SKM-1 (cell line): ENCODE results near the gene PRPH2.
A peak's percentile ranks its signal among the peaks of the same experiment; 100 is the strongest.
"Not testable (repeated sequence)": the region's sequence is repeated elsewhere in the genome, so short reads cannot be mapped to it uniquely, and the experiment has no call there.

ENCODE experiments used
- DNase-seq: peaks from one replicate; lab custom pipeline; 2025; ENCODE audit not compliant: unreplicated experiment; lab: John Stamatoyannopoulos, UW

The PRPH2 gene

GRCh38 chr6:42702200-42702599 lies 20.2 kb downstream of the PRPH2 start:
- no peak for DNase-seq

DNA sequence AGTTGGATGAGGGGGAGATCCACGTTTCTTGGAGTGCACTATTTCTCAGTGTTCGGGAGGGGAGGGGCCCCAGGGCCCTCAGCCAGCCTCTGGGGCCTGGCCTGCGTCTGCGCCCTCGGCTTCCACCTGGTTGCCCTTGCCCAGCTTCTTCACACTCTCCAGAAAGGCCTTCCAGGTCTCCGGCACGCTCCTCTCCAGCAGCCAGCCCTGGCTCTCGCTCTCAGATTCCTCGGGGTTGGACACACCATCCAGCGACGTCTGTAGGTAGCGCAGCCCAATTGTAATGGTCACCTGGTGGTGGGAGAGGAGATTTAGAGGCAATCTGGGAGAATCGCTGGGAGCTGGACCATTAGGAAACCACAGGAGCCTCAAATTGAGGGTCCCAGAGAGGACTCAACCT lies 24.2 kb downstream of the PRPH2 start:
- no peak for DNase-seq

- no peak for DNase-seq
Measured at GRCh38 chr6:42697268-42697655, 25.1 kb downstream of the PRPH2 start.

DNA sequence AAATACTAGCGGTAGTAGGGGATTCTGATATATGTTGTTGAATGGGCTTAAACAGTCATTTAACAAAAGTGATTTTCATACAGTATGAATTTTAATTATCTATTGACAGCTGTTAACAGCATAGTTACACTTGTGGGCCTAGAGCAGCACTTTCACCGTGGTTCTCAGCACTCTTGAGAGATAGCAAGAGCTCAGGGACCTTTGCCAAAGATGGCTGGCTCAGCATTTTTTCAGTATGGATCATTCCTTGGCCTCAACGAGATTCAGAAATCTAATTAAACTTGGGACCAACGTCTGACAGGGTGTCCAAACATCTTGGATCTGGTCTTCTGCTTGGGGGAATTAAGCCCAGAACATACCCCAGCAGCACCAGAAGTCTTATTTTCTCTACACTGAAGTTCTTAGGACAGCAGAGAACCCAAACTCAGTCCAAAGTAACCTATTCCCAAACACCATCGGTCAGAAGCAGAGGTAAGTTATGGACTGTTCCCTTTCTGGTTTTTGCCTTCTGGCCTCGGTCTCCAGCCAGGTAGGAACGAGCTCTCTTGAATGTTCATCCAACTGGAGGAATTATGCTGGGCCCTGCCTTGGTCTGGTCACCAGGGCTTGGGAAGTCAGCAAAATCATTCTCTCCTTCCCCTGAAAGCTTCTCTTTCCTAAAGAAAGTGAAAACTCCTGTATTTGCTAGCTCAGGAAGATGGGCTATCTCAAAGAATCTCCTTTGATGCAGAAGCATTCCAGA lies 25.7 kb downstream of the PRPH2 start:
- no peak for DNase-seq

- DNase-seq, result no peak
Measured at GRCh38 chr6:42694586-42694985, 27.8 kb downstream of the PRPH2 start.

DNA sequence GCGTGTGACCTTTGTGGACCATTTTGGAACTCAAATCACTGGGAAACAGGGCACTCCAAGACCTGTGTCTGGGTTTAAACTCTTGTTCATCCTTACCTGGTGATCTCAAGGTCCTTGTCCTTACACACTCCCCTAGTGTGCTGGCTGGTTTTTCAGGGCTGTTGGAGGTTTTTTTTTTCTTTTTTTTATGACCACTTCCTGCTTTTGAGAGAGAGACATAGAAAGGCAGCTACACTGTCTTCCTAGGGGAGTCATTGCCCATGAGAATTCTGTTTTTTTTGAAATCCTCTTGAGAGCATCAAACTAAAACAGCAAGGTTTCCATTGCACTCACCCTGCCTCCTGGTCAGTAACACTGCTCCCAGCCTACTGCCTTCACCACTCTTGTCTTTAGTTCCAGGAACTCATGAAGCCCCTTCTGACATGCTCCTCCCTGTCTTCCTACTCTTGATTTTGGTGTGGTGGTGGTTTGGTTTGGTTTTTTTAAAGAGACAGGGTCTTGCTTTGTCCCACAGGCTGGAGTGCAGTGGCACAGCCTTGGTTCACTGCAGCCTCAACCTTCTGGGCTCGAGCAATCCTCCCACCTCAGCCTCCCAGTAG lies 28.6 kb downstream of the PRPH2 start:
- no peak for DNase-seq

DNA sequence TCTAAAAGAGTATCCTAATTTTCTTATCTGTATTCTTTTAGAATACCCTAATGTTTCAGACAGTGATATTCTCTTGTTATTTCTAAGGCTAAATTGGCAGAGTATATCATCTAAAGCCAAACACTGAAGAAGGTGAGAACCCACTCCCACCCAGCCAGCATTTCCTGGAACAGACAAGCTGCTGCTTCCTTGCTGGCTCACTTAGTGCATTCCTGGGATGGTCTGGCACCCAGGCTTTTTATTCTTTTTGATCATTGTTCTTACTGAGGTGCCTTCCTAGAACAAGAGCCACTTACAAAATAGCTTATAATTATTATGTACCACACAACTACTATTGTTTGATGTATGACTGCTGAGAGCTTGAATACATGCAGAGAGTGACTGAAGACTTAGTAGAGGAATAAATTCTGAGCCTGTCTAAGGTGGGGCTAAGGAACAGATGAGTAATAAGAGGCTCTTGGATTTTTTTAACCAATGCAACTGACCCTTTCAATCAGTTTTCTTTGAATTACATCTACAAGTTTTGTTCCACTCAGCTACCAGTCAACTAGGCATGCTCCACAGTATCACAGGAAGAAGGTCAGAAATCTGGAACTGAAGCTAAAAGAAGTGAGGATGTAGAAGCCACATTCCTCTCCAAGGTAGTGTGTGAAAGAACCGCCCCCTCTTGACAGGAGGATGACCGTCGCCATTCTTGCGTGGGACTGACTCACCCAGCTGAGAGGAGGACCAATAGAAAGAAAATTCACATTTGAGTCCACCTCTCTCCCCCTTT lies 30.1 kb downstream of the PRPH2 start:
- DNase-seq, result no peak

DNA sequence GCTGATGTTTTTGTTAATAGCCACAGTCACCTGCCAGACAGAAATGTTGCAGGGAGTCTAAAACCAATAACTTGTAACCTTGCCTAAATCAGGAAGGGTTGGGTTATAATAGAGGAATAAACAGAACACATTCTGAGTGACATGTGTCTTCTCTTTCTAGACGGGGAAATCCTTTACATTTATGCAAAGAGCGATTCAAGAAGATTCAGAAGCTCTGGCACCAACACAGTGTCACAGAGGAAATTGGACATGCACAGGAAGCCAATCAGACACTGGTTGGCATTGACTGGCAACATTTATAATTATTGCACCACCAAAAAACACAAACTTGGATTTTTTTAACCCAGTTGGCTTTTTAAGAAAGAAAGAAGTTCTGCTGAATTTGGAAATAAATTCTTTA lies 31.5 kb downstream of the PRPH2 start:
- DNase-seq, result no peak

- DNase-seq, result no peak
Measured at GRCh38 chr6:42690151-42690702, 32.2 kb downstream of the PRPH2 start.

DNA sequence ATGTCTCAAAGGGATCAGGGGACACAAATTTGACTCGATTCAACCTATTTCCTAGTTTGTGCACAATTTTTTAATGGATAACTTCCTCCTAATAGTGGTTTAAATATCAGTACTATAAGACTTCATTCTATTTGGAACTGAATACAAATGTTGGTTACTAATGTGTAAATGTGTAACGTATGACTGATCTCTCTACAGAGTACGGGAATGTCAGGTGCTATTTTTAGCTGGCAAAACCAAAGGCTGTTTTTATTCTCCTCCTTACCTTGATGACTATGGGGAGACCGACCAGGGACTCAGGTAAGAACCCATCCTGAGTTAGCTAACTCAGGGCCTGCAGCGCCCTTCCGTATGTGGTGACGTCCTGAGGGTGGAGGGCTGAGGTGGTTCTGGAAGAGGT lies 33.0 kb downstream of the PRPH2 start:
- DNase-seq, result no peak

- DNase-seq, result no peak
Measured at GRCh38 chr6:42688281-42688680, 34.1 kb downstream of the PRPH2 start.

GRCh38 chr6:42679358-42679757 lies 43.0 kb downstream of the PRPH2 start:
- DNase-seq, result no peak

- no peak for DNase-seq
Measured at GRCh38 chr6:42674780-42675179, 47.6 kb downstream of the PRPH2 start.

DNA sequence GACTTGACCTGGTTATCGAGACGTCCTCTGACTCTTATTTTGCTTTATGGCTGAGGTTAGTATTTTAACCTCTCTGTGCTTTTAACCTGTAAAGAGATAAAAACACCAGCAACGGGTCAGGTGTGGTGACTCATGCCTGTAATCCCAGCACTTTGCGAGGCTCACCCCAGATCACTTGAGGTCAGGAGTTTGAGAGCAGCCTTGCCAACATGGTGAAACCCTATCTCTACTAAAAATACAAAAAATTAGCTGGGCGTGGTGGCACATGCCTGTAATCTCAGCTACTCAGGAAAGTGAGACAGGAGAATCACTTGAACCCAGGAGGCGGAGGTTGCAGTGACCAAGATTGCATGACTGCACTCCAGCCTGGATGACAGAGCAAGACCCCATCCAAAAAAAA lies 48.0 kb downstream of the PRPH2 start:
- not testable (repeated sequence) for DNase-seq

- no peak for DNase-seq
Measured at GRCh38 chr6:42664718-42665117, 57.7 kb downstream of the PRPH2 start.

GRCh38 chr6:42661540-42662153 lies 60.8 kb downstream of the PRPH2 start:
- peak; percentile 58 for DNase-seq

DNA sequence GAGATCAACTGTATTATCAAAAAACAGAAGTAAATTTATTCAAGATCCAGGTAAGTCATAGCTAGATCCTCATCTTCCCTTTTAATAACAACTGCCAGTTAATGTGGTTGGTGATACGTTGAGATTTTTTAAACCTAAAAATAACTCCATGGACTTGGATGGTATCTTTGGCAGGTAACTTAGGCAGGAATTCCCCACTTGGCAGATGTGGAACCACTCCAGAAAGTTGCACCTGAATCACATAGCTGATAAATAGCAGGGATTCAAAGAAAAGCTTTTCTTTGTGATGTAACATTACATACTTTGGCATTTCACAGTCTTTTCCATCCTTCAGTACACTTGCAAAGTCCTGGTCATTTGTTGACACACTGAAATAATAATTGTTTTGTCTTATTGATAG lies 62.6 kb downstream of the PRPH2 start:
- no peak for DNase-seq

GRCh38 chr6:42653851-42654250 lies 68.5 kb downstream of the PRPH2 start:
- no peak for DNase-seq

DNA sequence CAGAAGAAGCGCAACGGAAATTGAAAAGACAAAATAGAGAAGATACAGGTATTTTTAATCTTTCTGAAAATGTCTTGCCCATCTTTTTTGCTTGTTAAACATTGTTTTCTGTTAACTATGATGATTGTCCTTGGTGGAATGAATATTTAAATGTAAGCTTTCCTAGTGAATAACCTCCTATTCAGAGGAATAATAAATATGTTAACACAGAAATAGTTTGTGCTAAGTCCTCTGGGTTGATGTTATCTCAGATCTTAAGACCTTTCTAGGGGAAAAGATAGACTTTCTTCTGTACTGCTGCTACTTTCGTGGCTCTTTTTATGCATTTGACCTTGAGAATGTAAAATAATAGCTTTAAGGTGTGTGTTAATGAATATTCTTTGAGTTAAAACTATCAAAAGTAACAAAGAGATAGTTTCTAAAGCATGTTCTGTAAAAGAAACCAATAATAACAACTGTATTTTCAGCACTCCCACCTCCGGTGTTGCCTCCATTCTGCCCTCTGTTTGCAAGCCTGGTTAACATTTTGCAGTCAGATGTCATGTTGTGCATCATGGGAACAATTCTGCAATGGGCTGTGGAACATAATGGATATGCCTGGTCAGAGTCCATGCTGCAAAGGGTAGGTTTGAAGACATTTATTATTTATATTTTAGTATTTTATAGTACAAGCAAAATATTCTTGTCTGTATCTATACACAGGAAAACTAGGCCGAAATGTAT lies 70.2 kb downstream of the PRPH2 start:
- no peak for DNase-seq
